ENCODE results near the gene RYR2.

GRCh38 chr1:237386362-237387143 is 344.6 kb downstream of the RYR2 start:
- TF ChIP-seq CTCF (IDR thresholded peaks at IDR 0.05), result no peak
- TF ChIP-seq POLR2A (IDR thresholded peaks at IDR 0.05), result no peak
- TF ChIP-seq EP300 (IDR thresholded peaks at IDR 0.05), result no peak

All from suprapubic skin (tissue), 3 donors.